GM21717 (cell line): ENCODE measurements around the gene ME2.
"Not testable (repeated sequence)": the region's sequence is repeated elsewhere in the genome, so short reads cannot be mapped to it uniquely, and the experiment has no call there.

Source experiments
- ATAC-seq: cut with Tn5 transposase; IDR thresholded peaks from one replicate; pipeline ENCODE4 v1.9.1; 2021; ENCODE audit warnings: mild to moderate bottlenecking, moderate library complexity; ENCODE audit not compliant: unreplicated experiment

Gene ME2

GRCh38 chr18:50911006-50911405 is 32.1 kb downstream of the ME2 start:
- ATAC-seq: no peak

DNA sequence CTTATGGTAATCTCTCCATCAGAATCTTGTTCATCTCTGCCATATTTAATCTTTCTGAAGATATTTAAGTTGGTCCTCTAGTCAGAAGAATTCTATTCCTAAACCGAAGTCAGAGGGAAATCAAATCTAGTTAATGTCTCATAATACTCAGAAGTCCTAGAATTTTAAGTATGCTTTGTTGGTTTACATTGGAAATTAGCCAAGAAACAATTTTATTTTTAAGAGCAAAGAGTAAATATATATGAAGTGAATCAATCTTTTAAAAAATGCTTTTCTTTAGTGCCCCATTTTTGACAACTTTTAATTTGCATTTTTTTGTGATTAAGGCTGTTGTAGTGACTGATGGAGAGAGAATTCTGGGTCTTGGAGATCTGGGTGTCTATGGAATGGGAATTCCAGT is 38.1 kb downstream of the ME2 start:
- ATAC-seq: no peak

- no peak for ATAC-seq
Measured at GRCh38 chr18:50918153-50918552, 39.2 kb downstream of the ME2 start.

- no peak for ATAC-seq
Measured at GRCh38 chr18:50924372-50924771, 45.5 kb downstream of the ME2 start.

DNA sequence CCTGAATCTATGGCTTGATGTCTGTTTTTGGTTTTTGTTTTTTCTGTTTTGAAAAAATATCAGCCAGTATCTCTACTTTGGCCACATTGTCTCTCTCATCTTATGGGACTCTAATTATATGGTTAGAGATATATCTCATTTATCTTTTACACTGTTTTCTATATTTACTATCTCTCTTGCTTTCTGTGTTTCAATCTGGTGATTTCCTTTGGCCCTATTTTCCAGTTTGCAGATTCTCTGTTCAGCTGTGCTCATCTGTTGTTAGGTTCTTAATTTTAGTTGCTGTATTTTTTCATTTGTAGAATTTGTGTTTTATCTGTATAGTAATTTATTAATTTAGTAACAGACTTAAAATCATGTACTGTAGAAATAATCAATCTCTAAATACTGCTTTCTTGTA is 47.6 kb downstream of the ME2 start:
- no peak for ATAC-seq

- ATAC-seq: no peak
Measured at GRCh38 chr18:50928551-50928950, 49.6 kb downstream of the ME2 start.

GRCh38 chr18:50933684-50934083 is 54.8 kb downstream of the ME2 start:
- ATAC-seq: no peak

DNA sequence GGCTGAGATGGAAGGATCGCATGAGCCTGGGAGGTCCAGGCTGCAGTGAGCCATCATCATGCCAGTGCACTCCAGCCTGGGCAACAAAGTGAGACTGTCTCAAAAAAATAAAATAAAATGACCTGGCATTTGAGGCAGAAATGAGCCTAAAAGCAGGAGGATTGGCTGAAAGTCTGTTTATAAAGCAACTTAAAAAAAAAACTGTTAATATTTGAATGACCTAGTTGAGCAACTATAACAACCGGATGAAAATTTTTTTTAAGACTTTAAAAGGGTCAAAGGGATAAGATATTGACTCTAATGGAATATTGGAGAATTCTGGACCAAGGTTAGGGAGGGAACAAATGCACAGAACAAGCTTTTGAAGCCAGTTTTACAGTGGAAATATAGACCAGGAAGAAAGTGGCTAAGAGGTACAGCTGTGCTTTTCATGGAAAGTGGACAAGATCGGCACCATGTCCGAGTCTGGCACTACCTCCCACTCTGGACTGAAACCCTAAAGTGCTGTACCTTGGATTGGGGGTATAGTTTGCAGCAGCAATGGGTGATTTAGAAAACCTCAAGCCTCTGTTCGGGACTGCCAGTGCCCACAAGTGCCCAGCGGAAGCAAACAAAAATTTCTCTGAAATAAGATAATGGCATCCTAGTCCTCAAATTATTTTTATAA is 55.8 kb downstream of the ME2 start:
- no peak for ATAC-seq

DNA sequence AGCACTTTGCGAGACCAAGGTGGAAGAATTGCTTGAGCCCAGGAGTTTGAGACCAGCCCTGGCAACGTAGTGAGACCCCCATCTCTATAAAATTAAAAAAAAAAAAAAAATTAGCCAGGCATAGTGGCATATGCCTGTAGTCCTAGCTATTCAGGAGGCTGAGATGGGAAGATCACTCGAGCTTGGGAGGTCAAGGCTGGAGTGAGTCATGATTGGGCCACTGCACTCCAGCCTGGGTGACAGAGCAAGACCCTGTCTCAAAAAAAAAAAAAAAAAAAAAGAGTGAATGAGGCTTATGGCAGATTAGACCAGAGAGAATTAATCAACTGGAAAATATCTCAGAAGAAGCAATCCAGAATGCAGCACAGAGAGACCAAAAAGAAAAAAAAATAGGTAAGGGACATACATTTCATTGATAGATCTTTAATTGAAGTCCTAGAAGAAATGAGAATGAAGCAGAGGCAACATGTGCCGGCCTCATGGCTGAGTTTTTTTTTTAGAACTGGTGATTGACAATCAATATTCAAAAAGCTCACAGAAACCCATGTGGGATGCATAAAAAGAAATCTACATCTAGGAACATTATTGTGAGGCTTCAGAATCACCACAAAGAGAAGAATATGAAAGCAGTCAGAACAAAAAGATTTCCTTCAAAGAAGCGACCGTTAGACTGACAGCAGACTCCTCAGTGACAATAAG is 56.7 kb downstream of the ME2 start:
- ATAC-seq: no peak

GRCh38 chr18:50937183-50937582 is 58.3 kb downstream of the ME2 start:
- ATAC-seq: no peak

- ATAC-seq: no peak
Measured at GRCh38 chr18:50938912-50939311, 60.0 kb downstream of the ME2 start.

- ATAC-seq: no peak
Measured at GRCh38 chr18:50944245-50944932, 65.5 kb downstream of the ME2 start.

DNA sequence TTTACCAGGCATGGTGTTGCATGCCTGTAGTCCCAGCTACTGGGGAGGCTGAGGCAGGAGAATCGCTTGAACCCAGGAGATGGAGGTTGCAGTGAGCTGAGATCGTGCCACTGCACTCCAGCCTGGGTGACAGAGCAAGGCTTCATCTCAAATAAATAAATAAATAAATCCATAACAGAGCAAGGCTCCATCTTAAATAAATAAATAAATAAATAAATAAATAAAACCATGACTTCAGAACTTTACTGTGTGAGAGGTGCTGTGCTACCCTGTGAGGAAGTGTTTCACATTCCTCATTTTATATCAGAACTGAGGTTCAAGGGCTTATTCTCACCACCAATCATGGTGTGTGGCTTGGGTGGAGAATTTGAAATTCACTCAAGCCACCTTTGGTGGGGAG is 67.0 kb downstream of the ME2 start:
- not testable (repeated sequence) for ATAC-seq

GRCh38 chr18:50947899-50948298 is 69.0 kb downstream of the ME2 start:
- no peak for ATAC-seq

DNA sequence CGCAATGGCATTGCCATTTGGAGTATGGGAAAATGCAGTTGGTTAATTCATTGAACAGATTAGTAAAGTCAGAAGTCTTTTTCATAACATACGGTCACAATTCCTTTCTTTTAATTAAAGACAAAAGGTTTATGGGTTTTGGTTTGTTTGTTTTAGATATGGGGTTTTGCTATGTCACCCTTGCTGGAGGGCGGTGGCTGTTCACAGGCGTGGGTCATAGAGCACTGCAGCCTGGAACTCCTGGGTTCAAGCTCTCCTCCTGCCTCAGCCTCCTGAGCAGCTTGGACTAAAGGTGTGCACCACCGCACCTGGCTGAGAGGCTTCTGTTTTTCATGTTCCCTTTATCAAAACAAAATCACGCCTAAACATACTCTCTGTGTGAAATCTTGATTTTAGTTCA is 70.3 kb downstream of the ME2 start:
- ATAC-seq: no peak

DNA sequence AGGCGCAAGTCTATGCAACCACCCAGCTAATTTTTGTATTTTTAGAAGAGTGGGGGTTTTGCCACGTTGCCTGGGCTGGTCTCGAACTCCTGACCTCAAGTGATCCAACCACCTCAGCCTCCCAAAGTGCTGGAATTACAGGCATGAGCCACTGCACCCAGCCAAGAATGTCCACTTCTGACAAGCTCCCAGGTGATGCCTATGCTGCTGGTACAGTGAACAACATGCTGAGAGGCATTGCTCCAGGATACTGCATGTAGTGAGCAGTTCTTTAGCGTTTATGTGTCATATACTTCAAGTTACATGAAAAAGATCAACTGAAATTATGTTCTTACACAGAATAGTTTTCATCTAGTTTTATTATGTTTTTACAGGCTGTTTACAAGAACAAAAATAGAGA is 71.7 kb downstream of the ME2 start:
- no peak for ATAC-seq

DNA sequence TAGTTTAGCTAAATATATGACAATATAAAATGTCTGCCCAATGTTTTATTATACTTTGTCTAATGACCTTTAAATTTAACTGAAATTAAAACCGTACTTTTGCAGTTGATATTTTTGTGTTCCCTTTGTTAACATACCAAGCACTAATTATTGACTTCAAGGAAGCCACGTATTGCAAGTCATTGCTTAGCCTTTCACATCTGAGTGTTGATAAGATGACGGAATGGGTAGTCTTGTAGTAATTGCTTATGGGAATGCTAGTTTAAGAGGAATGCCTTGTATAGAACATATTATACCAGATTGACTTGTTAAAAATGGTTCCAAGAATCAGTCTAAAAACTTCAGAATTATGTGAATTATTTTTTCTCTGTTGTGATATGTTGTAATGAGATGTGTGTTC is 74.9 kb downstream of the ME2 start:
- no peak for ATAC-seq

GRCh38 chr18:50955253-50955652 is 76.3 kb downstream of the ME2 start:
- ATAC-seq: no peak

- no peak for ATAC-seq
Measured at GRCh38 chr18:50956116-50956515, 77.2 kb downstream of the ME2 start.

DNA sequence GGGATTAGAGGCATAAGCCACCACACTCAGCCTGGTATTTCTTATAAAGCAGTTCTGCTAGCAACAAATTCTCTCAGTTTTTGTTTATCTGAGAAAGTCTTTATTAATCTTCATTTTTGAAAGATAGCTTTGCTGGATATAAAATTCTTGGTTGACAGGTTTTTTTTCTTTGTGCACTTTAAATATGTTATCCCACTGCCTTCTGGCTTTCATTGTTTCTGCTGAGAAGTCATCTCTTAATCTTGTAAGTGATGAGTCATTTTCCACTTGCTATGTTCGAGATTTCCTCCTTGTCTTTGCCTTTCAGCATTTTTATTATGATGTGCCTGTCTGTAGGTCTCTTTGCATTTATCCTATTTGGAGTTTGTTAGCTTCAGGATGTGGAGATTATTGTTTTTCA is 83.1 kb downstream of the ME2 start:
- ATAC-seq: no peak

- peak; percentile 96 for ATAC-seq
Measured at GRCh38 chr18:50967714-50968661, 89.1 kb downstream of the ME2 start, which contains the start of gene ELAC1. Gene ELAC1, plus strand, starts transcription at chr18:50968040. Its CDS starts 6,365 bp downstream, at chr18:50974405.
